PC-3 (cell line): ENCODE measurements around the gene SSTR5. TPM values are rescaled to one million over a fixed set of nuclear protein-coding genes. Genes with fewer than 3 reads are reported as not detected.

Source experiments
- ATAC-seq: fragments of 200-7000 bp; cut with Tn5 transposase; 2 replicates; pipeline ENCODE4 v1.9.1; 2020; ENCODE audit warnings: mild to moderate bottlenecking, moderate library complexity
- BruUV-seq: library from RNA; stranded (reverse); fragments of 400-500 nt; replicated peaks from 2 replicates; lab custom pipeline; 2021; lab: Mats Ljungman, UMichigan
- CTCF ChIA-PET: fragments of 300-600 bp; sonication (Branson Sonifier 250); formaldehyde crosslinking; loops from one replicate; lab custom pipeline; 2022; ENCODE audit warnings: antibody characterized with exemption; lab: Charles Lee
- POLR2A ChIA-PET: fragments of 300-600 bp; sonication (Branson Sonifier 250); formaldehyde crosslinking; loops from one replicate; lab custom pipeline; 2022; ENCODE audit warnings: antibody characterized with exemption; ENCODE audit not compliant: unreplicated experiment; lab: Charles Lee
- DNase-seq: peaks from one replicate; pipeline ENCODE4 v3.0.0-alpha.2; 2015
- H2AFZ ChIP-seq: fragments of 300-600 bp; sonication (generic); 2 replicates; pipeline ENCODE4 v1.6.0; 2016; ENCODE audit warnings: antibody characterized with exemption, low read length
- H3F3A ChIP-seq: fragments of 300-600 bp; sonication (generic); one replicate; pipeline ENCODE4 v1.6.0; 2017; ENCODE audit warnings: antibody characterized with exemption, low read length, control low read depth, mild to moderate bottlenecking; ENCODE audit not compliant: unreplicated experiment
- H3K27ac ChIP-seq: fragments of 300-600 bp; sonication (generic); 2 replicates; pipeline ENCODE4 v1.5.1; 2016; ENCODE audit warnings: mild to moderate bottlenecking, low read length
- H3K27me3 ChIP-seq: fragments of 300-600 bp; sonication (generic); 2 replicates; pipeline ENCODE4 v1.6.1; 2016; ENCODE audit warnings: low read length, mixed read lengths
- H3K36me3 ChIP-seq: fragments of 300-600 bp; sonication (generic); 2 replicates; pipeline ENCODE4 v1.6.1; 2016; ENCODE audit warnings: low read depth, mixed run types, low read length, mixed read lengths
- H3K4me1 ChIP-seq: fragments of 300-600 bp; sonication (generic); 2 replicates; pipeline ENCODE4 v1.5.1; 2016; ENCODE audit warnings: low read length; ENCODE audit not compliant: insufficient read depth
- H3K4me2 ChIP-seq: fragments of 300-600 bp; sonication (generic); 2 replicates; pipeline ENCODE4 v1.6.0; 2016; ENCODE audit warnings: low read length
- H3K4me3 ChIP-seq: fragments of 300-600 bp; sonication (generic); 2 replicates; pipeline ENCODE4 v1.5.1; 2016; ENCODE audit warnings: mild to moderate bottlenecking, low read length, mixed read lengths
- H3K79me2 ChIP-seq: fragments of 300-600 bp; sonication (generic); 2 replicates; pipeline ENCODE4 v1.6.1; 2017; ENCODE audit warnings: low read length, mixed read lengths
- H3K9ac ChIP-seq: fragments of 300-600 bp; sonication (generic); 2 replicates; pipeline ENCODE4 v1.6.0; 2016; ENCODE audit warnings: mild to moderate bottlenecking, low read length
- H3K9me2 ChIP-seq: fragments of 300-600 bp; sonication (generic); replicated peaks from 2 replicates; pipeline ENCODE4 v1.6.1; 2016; ENCODE audit warnings: mixed run types, low read length, mixed read lengths
- H3K9me3 ChIP-seq: fragments of 300-600 bp; sonication (generic); 2 replicates; pipeline ENCODE4 v1.6.1; 2016; ENCODE audit warnings: low read length, mixed read lengths
- H4K20me1 ChIP-seq: fragments of 300-600 bp; sonication (generic); 2 replicates; pipeline ENCODE4 v1.6.1; 2016; ENCODE audit warnings: low read length, mixed read lengths
- EZH2 ChIP-seq: fragments of 300-600 bp; sonication (generic); IDR thresholded peaks from one replicate; pipeline ENCODE4 v1.6.1; 2017; ENCODE audit warnings: antibody characterized with exemption, mild to moderate bottlenecking, low read length; ENCODE audit not compliant: unreplicated experiment
- EZH2phosphoT487 ChIP-seq: fragments of 300-600 bp; sonication (generic); IDR thresholded peaks from 2 replicates; pipeline ENCODE4 v1.6.1; 2018; ENCODE audit warnings: mild to moderate bottlenecking, antibody characterized with exemption, low read length, borderline replicate concordance
- intact Hi-C: fragments of 100-400 bp; cut with micrococcal nuclease; formaldehyde crosslinking; loops from 2 replicates; pipeline ENCODE4 v1.9.0; 2023
- total RNA-seq: library from RNA; depleted of rRNA; stranded (reverse); fragments of >200 nt; gene quantifications from 2 replicates; pipeline ENCODE4 v1.2.3, GENCODE V29; 2014
- TF ChIP-seq, protein P1 (sequence below): fragments of 300-600 bp; sonication (generic); conservative IDR thresholded peaks from 2 replicates; pipeline ENCODE4 v1.5.1; 2017; ENCODE audit warnings: antibody characterized with exemption, low read depth, mild to moderate bottlenecking, low read length

Gene SSTR5
- total RNA-seq, 1 experiment from 2014 or later = 0.51 TPM

DNA sequence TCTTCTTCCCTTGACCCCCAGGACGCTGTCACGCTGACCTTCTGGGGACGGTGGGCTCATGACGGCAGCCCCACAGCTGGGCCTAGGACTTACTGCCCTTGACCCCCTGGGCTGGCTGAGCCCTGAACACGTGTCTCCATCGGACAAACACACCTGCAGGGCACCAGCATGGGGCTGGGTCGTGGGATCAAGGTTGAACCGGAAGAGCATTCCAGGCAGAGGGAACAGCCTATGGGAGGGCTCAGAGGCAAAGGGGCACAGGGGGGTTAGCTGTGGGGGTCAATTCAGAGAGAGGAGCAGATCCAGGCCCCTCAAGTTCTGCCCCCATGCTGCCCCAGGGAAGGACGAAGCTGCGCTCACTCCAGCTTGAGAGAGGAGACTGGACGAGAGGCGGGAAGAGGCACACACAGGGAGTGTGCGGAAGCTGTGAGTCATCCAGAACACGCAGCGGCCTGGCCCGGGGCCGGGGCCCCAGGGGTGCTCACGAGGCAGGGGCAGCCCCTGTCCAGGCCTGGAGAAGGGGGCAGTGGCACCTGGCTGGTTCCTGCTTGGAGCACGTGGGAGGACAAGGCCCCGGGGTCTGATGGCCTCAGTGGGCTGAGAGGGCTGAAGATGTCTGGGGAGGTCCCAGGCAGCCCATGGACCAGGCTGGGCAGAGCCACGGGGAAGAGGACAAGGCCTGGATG is 9.9 kb downstream of the SSTR5 start:
- ATAC-seq (peak; percentile 70), DNase-seq (peak; percentile 71)
- H3K4me2 ChIP-seq = peak overlapping the region; percentile 50
- no peaks in the 10 kb centered on the region for H3K36me3 ChIP-seq
- H3K4me3 ChIP-seq = peak overlapping the region; percentile 17; the same call in 1 of the 2 replicates
- peak overlapping the region; percentile 37 for H3K27ac ChIP-seq
- peak overlapping the region; percentile 49; the same call in 1 of the 2 replicates for H3K9ac ChIP-seq
- TF ChIP-seq EZH2 = no peak
- TF ChIP-seq, protein P1, sequence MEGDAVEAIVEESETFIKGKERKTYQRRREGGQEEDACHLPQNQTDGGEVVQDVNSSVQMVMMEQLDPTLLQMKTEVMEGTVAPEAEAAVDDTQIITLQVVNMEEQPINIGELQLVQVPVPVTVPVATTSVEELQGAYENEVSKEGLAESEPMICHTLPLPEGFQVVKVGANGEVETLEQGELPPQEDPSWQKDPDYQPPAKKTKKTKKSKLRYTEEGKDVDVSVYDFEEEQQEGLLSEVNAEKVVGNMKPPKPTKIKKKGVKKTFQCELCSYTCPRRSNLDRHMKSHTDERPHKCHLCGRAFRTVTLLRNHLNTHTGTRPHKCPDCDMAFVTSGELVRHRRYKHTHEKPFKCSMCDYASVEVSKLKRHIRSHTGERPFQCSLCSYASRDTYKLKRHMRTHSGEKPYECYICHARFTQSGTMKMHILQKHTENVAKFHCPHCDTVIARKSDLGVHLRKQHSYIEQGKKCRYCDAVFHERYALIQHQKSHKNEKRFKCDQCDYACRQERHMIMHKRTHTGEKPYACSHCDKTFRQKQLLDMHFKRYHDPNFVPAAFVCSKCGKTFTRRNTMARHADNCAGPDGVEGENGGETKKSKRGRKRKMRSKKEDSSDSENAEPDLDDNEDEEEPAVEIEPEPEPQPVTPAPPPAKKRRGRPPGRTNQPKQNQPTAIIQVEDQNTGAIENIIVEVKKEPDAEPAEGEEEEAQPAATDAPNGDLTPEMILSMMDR = no peak
- no peak; the same call in 1 of the 2 replicates for TF ChIP-seq EZH2phosphoT487
- H2AFZ ChIP-seq = no peak overlapping the region
- H3K79me2 ChIP-seq = no peaks in the 10 kb centered on the region
- CTCF ChIA-PET = no interaction called here
- H3K4me1 ChIP-seq = peaks cover 29% of the 10 kb centered on the region
- H3K27me3 ChIP-seq = no peaks in the 10 kb centered on the region
- 0 out of 2 replicates have a peak, but pooled peaks cover 3% of the 10 kb centered on the region for H3K9me3 ChIP-seq
- no peaks in the 10 kb centered on the region for H4K20me1 ChIP-seq
- POLR2A ChIA-PET = no interaction called here
- no peaks in the 10 kb centered on the region for H3K9me2 ChIP-seq
- BruUV-seq = TSS peak; percentile 7
- intact Hi-C loops = no loop called here
- H3F3A ChIP-seq = no peaks in the 10 kb centered on the region

DNA sequence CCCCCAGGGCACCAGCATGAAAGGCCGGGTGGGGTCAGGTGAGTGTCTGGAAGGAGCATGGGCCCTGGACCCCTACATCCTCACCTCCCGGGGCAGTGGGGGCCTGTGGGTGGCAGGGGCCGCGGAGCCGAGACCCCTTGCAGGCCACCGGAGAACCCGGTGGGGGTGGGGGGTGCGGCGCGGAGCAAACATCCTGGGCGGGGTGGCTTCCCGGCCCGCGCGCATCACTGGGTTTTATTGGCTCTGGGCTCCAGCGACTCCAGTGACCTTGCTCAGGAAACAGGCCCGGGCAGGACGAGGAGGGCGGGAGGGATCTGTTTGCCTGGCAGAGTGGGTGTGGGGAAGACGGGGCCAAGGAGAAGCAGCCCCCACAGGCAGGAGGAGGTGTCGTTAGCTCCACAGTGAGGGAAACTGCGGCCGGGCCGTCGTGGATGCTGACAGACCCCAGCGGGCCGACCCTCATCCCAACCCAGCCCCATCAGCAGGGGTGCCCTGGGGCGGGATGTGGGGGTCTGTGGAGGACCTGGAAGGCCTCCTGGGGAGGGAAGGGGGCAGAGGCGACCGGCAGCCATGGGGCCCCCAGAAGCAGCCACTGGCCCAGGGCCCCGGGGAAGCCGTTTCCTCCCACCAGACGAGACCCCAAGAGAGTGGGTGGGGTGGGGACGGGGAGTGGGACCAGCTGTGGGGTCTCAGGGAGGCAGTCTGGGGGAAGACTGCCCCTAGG is 10.6 kb downstream of the SSTR5 start:
- 0 out of 2 replicates have a peak, but pooled peaks cover 3% of the 10 kb centered on the region for H3K9me3 ChIP-seq

More for the DNA sequence above, 10.6 kb downstream of the SSTR5 start:
- Histone ChIP-seq H3K9ac (peak overlapping the region; percentile 49; the same call in 1 of the 2 replicates), H3K79me2 (no peaks in the 10 kb centered on the region), H3K4me2 (peak overlapping the region; percentile 50), H3K9me2 (no peaks in the 10 kb centered on the region), H3F3A (no peaks in the 10 kb centered on the region), H3K27ac (peak overlapping the region; percentile 37), H3K27me3 (no peaks in the 10 kb centered on the region), H3K36me3 (no peaks in the 10 kb centered on the region), H2AFZ (no peak overlapping the region), H4K20me1 (no peaks in the 10 kb centered on the region), H3K4me1 (peaks cover 26% of the 10 kb centered on the region), H3K4me3 (peak overlapping the region; percentile 17; the same call in 1 of the 2 replicates)
- DNase-seq (peak; percentile 57), ATAC-seq (peak; percentile 56)
- no peak for TF ChIP-seq EZH2
- TF ChIP-seq, protein P1 = no peak
- no peak for TF ChIP-seq EZH2phosphoT487
- intact Hi-C loops = no loop called here
- CTCF ChIA-PET = no interaction called here
- no TSS peak for BruUV-seq
- POLR2A ChIA-PET = no interaction called here
